ENCODE results near the gene LAMTOR3.

LAMTOR3 gene

GRCh38 chr4:99894161-99894997 is at the start of gene LAMTOR3:
Gene LAMTOR3 (minus strand): TSS chr4:99894427. CDS start chr4:99893963, 464 bp downstream.
- DNase-seq, result peak; percentile 91

- no peak for DNase-seq
Measured at GRCh38 chr4:99938243-99938753, 44.1 kb upstream of the LAMTOR3 start.

- DNase-seq, result no peak
Measured at GRCh38 chr4:99934891-99935290, 40.7 kb upstream of the LAMTOR3 start.

GRCh38 chr4:99927566-99927965 is 33.3 kb upstream of the LAMTOR3 start:
- DNase-seq, result no peak

GRCh38 chr4:99921174-99921573 is 26.9 kb upstream of the LAMTOR3 start:
- DNase-seq, result no peak

GRCh38 chr4:99918656-99919055 is 24.4 kb upstream of the LAMTOR3 start:
- DNase-seq, result no peak

- DNase-seq, result no peak
Measured at GRCh38 chr4:99917575-99917974, 23.3 kb upstream of the LAMTOR3 start.

GRCh38 chr4:99915449-99915848 is 21.2 kb upstream of the LAMTOR3 start:
- no peak for DNase-seq

GRCh38 chr4:99894998-99895397 is 771 bp upstream of the LAMTOR3 start:
- DNase-seq, result no peak

GRCh38 chr4:99893839-99894160 is 427 bp downstream of the LAMTOR3 start:
- no peak for DNase-seq

GRCh38 chr4:99893029-99893428 is 1.2 kb downstream of the LAMTOR3 start:
- no peak for DNase-seq

GRCh38 chr4:99891351-99891750 is 2.9 kb downstream of the LAMTOR3 start:
- DNase-seq, result no peak

- no peak for DNase-seq
Measured at GRCh38 chr4:99887837-99888236, 6.4 kb downstream of the LAMTOR3 start.

- no peak for DNase-seq
Measured at GRCh38 chr4:99886146-99886545, 8.1 kb downstream of the LAMTOR3 start.

GRCh38 chr4:99885687-99886086 is 8.5 kb downstream of the LAMTOR3 start:
- no peak for DNase-seq

- DNase-seq, result peak; percentile 47
Measured at GRCh38 chr4:99885063-99885664, 9.1 kb downstream of the LAMTOR3 start.

- no peak for DNase-seq
Measured at GRCh38 chr4:99879458-99879857, 14.8 kb downstream of the LAMTOR3 start.

GRCh38 chr4:99878604-99879003 is 15.6 kb downstream of the LAMTOR3 start:
- DNase-seq, result no peak

GRCh38 chr4:99876946-99877345 is 17.3 kb downstream of the LAMTOR3 start:
- no peak for DNase-seq

- DNase-seq, result no peak
Measured at GRCh38 chr4:99875071-99875470, 19.2 kb downstream of the LAMTOR3 start.

- no peak for DNase-seq
Measured at GRCh38 chr4:99872570-99872969, 21.7 kb downstream of the LAMTOR3 start.

GRCh38 chr4:99868126-99868596 is 26.1 kb downstream of the LAMTOR3 start:
- no peak for DNase-seq

GRCh38 chr4:99863804-99864203 is 30.4 kb downstream of the LAMTOR3 start:
- no peak for DNase-seq

All from RPMI8226 (cell line).